ENCODE results near the gene EPHB1. TPM values are rescaled to one million over a fixed set of nuclear protein-coding genes. Genes with fewer than 3 reads are reported as not detected.

The EPHB1 gene
- total RNA-seq, 1 donor from 2014 or later, result 3.0 TPM

DNA sequence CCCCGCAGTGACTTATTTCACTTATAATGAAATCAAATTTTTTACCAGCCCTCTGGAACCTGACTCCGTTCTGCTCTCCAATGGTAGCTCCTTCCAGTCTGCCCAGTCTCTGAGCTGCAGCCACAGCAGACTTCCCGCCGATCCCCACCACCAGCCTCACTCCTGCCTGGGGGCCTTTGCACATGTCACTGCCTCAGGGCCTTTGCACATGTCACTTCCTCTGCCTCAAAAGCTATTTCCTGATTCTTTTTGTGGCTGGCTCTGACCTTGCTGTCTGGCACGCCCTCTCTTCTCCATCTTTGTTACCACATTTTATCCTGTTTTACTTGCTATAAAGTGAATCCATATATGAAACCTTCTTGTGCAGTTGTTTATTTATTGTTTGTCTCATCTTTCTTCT lies 277.4 kb downstream of the EPHB1 start:
- H3K9me3 ChIP-seq, result no peaks in the 10 kb centered on the region
- intact Hi-C loops (cut with DNase I), result no loop called here

DNA sequence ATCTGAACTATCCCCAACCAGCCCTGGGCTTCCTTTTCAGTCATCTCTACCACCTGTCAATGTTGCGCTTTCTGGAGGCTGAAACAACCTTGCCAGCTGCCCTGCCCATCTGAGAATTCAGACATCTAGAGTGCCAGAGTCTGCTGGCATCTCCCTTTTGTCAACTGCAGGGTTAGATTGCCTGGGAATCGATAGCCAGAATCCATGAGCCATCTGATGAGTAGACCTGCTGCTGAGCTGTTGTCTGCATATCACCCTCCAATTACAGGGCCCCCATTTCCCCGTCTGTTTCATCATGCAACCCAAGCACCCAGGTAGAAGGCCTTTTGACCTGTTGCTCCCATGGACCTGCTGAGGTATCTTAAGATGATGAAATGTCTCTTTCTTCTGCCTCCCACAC lies 280.1 kb downstream of the EPHB1 start:
- Histone ChIP-seq H3K27ac (no peak overlapping the region), H3K4me3 (no peak overlapping the region), H3K36me3 (no peaks in the 10 kb centered on the region), H3K27me3 (ENCODE audit: low read depth) (no peaks in the 10 kb centered on the region), H3K4me1 (no peaks in the 10 kb centered on the region), H3K9me3 (no peaks in the 10 kb centered on the region)
- ATAC-seq (no peak), DNase-seq (no peak)
- intact Hi-C loops (cut with DNase I), result no loop called here
- TF ChIP-seq, protein P1, sequence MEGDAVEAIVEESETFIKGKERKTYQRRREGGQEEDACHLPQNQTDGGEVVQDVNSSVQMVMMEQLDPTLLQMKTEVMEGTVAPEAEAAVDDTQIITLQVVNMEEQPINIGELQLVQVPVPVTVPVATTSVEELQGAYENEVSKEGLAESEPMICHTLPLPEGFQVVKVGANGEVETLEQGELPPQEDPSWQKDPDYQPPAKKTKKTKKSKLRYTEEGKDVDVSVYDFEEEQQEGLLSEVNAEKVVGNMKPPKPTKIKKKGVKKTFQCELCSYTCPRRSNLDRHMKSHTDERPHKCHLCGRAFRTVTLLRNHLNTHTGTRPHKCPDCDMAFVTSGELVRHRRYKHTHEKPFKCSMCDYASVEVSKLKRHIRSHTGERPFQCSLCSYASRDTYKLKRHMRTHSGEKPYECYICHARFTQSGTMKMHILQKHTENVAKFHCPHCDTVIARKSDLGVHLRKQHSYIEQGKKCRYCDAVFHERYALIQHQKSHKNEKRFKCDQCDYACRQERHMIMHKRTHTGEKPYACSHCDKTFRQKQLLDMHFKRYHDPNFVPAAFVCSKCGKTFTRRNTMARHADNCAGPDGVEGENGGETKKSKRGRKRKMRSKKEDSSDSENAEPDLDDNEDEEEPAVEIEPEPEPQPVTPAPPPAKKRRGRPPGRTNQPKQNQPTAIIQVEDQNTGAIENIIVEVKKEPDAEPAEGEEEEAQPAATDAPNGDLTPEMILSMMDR (IDR thresholded peaks at IDR 0.05), result no peak

More for the DNA sequence above, 277.4 kb downstream of the EPHB1 start:
- no peak overlapping the region for H3K4me3 ChIP-seq
- H3K27ac ChIP-seq, result no peak overlapping the region
- H3K36me3 ChIP-seq, result no peaks in the 10 kb centered on the region
- H3K4me1 ChIP-seq, result no peaks in the 10 kb centered on the region
- ATAC-seq, result no peak
- no peak for DNase-seq
- H3K27me3 ChIP-seq (ENCODE audit: low read depth), result no peaks in the 10 kb centered on the region
- TF ChIP-seq, protein P1 (IDR thresholded peaks at IDR 0.05), result no peak

GRCh38 chr3:135076341-135076740 lies 281.3 kb downstream of the EPHB1 start:
- Histone ChIP-seq H3K9me3 (no peaks in the 10 kb centered on the region), H3K27me3 (ENCODE audit: low read depth) (no peaks in the 10 kb centered on the region), H3K36me3 (no peaks in the 10 kb centered on the region), H3K27ac (no peak overlapping the region), H3K4me3 (no peak overlapping the region), H3K4me1 (no peaks in the 10 kb centered on the region)
- TF ChIP-seq, protein P1 (IDR thresholded peaks at IDR 0.05), result no peak
- DNase-seq (no peak), ATAC-seq (no peak)
- intact Hi-C loops (cut with DNase I), result no loop called here

DNA sequence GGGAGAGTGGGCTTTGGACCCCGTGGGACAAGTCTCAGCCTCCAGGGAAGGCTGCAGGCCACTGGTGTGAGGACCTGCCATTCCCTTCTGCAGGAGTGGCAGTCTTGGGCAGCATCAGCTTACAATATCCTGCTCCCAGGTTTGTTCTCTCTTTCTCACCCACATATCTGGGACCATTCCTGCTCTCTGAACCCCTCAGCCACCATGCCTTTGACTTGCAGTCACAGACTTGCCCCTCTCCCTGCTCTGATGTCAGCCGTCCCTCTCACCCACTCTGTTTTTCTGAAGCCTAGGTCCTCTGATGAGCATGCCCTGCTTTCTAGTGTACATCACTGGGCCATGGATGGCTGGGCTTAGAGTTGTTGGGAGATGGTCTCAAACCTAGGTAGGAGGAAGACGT lies 282.1 kb downstream of the EPHB1 start:
- H3K9me3 ChIP-seq, result no peaks in the 10 kb centered on the region
- DNase-seq, result no peak
- intact Hi-C loops (cut with DNase I), result no loop called here
- ATAC-seq, result no peak
- TF ChIP-seq, protein P1 (IDR thresholded peaks at IDR 0.05), result no peak
- H3K4me3 ChIP-seq, result no peak overlapping the region
- H3K4me1 ChIP-seq, result no peaks in the 10 kb centered on the region
- no peaks in the 10 kb centered on the region for H3K36me3 ChIP-seq
- H3K27ac ChIP-seq, result no peak overlapping the region
- no peaks in the 10 kb centered on the region for H3K27me3 ChIP-seq (ENCODE audit: low read depth)

- no peak overlapping the region for H3K27ac ChIP-seq
- TF ChIP-seq, protein P1 (IDR thresholded peaks at IDR 0.05), result no peak
- DNase-seq, result no peak
- no peaks in the 10 kb centered on the region for H3K4me1 ChIP-seq
- H3K27me3 ChIP-seq (ENCODE audit: low read depth), result no peaks in the 10 kb centered on the region
- no peak overlapping the region for H3K4me3 ChIP-seq
- intact Hi-C loops (cut with DNase I), result no loop called here
- no peaks in the 10 kb centered on the region for H3K9me3 ChIP-seq
- H3K36me3 ChIP-seq, result no peaks in the 10 kb centered on the region
- ATAC-seq, result no peak
Measured at GRCh38 chr3:135078283-135078682, 283.2 kb downstream of the EPHB1 start.

- Histone ChIP-seq H3K27ac (no peak overlapping the region), H3K4me3 (no peak overlapping the region), H3K4me1 (no peaks in the 10 kb centered on the region), H3K36me3 (no peaks in the 10 kb centered on the region), H3K27me3 (ENCODE audit: low read depth) (no peaks in the 10 kb centered on the region), H3K9me3 (no peaks in the 10 kb centered on the region)
- no peak for ATAC-seq
- intact Hi-C loops (cut with DNase I), result no loop called here
- TF ChIP-seq, protein P1 (IDR thresholded peaks at IDR 0.05), result no peak
- DNase-seq, result no peak
Measured at GRCh38 chr3:135079095-135079494, 284.0 kb downstream of the EPHB1 start.

Data from lower lobe of right lung (tissue), 2 donors.